ENCODE data around the gene ANKRD44.

DNA sequence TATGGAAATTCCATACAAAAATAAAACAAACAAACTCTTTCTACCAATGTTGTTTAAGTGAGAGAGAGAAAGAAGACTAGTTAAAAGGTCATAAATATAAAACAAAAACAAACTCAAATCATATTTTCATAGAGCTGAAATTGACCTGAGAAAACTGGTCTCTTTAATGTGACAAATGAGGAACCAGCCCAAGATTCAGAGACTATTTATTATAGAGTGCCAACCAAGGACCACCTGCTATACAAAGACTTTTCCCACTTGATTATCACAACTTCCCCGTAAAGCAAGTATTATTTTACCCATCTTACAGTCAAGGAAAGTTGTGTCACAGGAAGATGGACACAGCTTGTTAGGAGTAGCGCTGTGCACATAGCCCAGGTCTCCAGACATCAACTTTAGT, 13.3 kb downstream of the ANKRD44 start:
- TF ChIP-seq POLR2A (IDR thresholded peaks at IDR 0.05; ENCODE audit: extremely low read depth, insufficient read length) (no peak), CTCF (IDR thresholded peaks at IDR 0.05; ENCODE audit: low read depth, low read length) (no peak)
- TF ChIP-seq, protein P1, sequence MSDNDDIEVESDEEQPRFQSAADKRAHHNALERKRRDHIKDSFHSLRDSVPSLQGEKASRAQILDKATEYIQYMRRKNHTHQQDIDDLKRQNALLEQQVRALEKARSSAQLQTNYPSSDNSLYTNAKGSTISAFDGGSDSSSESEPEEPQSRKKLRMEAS (IDR thresholded peaks at IDR 0.05; ENCODE audit: low read depth, low read length) = no peak

Measured in NB4 (cell line).